PC-3 (cell line): ENCODE data around the gene TESK1. TPM values are rescaled to one million over a fixed set of nuclear protein-coding genes. Genes with fewer than 3 reads are reported as not detected.

Experiments used
- ATAC-seq: fragments of 200-7000 bp; cut with Tn5 transposase; 2 replicates; pipeline ENCODE4 v1.9.1; 2020; ENCODE audit warnings: mild to moderate bottlenecking, moderate library complexity
- BruUV-seq: library from RNA; stranded (reverse); fragments of 400-500 nt; replicated peaks from 2 replicates; lab custom pipeline; 2021; lab: Mats Ljungman, UMichigan
- CTCF ChIA-PET: fragments of 300-600 bp; sonication (Branson Sonifier 250); formaldehyde crosslinking; loops from one replicate; lab custom pipeline; 2022; ENCODE audit warnings: antibody characterized with exemption; lab: Charles Lee
- POLR2A ChIA-PET: fragments of 300-600 bp; sonication (Branson Sonifier 250); formaldehyde crosslinking; loops from one replicate; lab custom pipeline; 2022; ENCODE audit warnings: antibody characterized with exemption; ENCODE audit not compliant: unreplicated experiment; lab: Charles Lee
- DNase-seq: peaks from one replicate; pipeline ENCODE4 v3.0.0-alpha.2; 2015
- H2AFZ ChIP-seq: fragments of 300-600 bp; sonication (generic); 2 replicates; pipeline ENCODE4 v1.6.0; 2016; ENCODE audit warnings: antibody characterized with exemption, low read length
- H3F3A ChIP-seq: fragments of 300-600 bp; sonication (generic); one replicate; pipeline ENCODE4 v1.6.0; 2017; ENCODE audit warnings: antibody characterized with exemption, low read length, control low read depth, mild to moderate bottlenecking; ENCODE audit not compliant: unreplicated experiment
- H3K27ac ChIP-seq: fragments of 300-600 bp; sonication (generic); 2 replicates; pipeline ENCODE4 v1.5.1; 2016; ENCODE audit warnings: mild to moderate bottlenecking, low read length
- H3K27me3 ChIP-seq: fragments of 300-600 bp; sonication (generic); 2 replicates; pipeline ENCODE4 v1.6.1; 2016; ENCODE audit warnings: low read length, mixed read lengths
- H3K36me3 ChIP-seq: fragments of 300-600 bp; sonication (generic); 2 replicates; pipeline ENCODE4 v1.6.1; 2016; ENCODE audit warnings: low read depth, mixed run types, low read length, mixed read lengths
- H3K4me1 ChIP-seq: fragments of 300-600 bp; sonication (generic); 2 replicates; pipeline ENCODE4 v1.5.1; 2016; ENCODE audit warnings: low read length; ENCODE audit not compliant: insufficient read depth
- H3K4me2 ChIP-seq: fragments of 300-600 bp; sonication (generic); 2 replicates; pipeline ENCODE4 v1.6.0; 2016; ENCODE audit warnings: low read length
- H3K4me3 ChIP-seq: fragments of 300-600 bp; sonication (generic); 2 replicates; pipeline ENCODE4 v1.5.1; 2016; ENCODE audit warnings: mild to moderate bottlenecking, low read length, mixed read lengths
- H3K79me2 ChIP-seq: fragments of 300-600 bp; sonication (generic); 2 replicates; pipeline ENCODE4 v1.6.1; 2017; ENCODE audit warnings: low read length, mixed read lengths
- H3K9ac ChIP-seq: fragments of 300-600 bp; sonication (generic); 2 replicates; pipeline ENCODE4 v1.6.0; 2016; ENCODE audit warnings: mild to moderate bottlenecking, low read length
- H3K9me2 ChIP-seq: fragments of 300-600 bp; sonication (generic); replicated peaks from 2 replicates; pipeline ENCODE4 v1.6.1; 2016; ENCODE audit warnings: mixed run types, low read length, mixed read lengths
- H3K9me3 ChIP-seq: fragments of 300-600 bp; sonication (generic); 2 replicates; pipeline ENCODE4 v1.6.1; 2016; ENCODE audit warnings: low read length, mixed read lengths
- H4K20me1 ChIP-seq: fragments of 300-600 bp; sonication (generic); 2 replicates; pipeline ENCODE4 v1.6.1; 2016; ENCODE audit warnings: low read length, mixed read lengths
- CTCF ChIP-seq: fragments of 300-600 bp; sonication (generic); conservative IDR thresholded peaks from 2 replicates; pipeline ENCODE4 v1.5.1; 2017; ENCODE audit warnings: antibody characterized with exemption, low read depth, mild to moderate bottlenecking, low read length
- EZH2 ChIP-seq: fragments of 300-600 bp; sonication (generic); IDR thresholded peaks from one replicate; pipeline ENCODE4 v1.6.1; 2017; ENCODE audit warnings: antibody characterized with exemption, mild to moderate bottlenecking, low read length; ENCODE audit not compliant: unreplicated experiment
- EZH2phosphoT487 ChIP-seq: fragments of 300-600 bp; sonication (generic); IDR thresholded peaks from 2 replicates; pipeline ENCODE4 v1.6.1; 2018; ENCODE audit warnings: mild to moderate bottlenecking, antibody characterized with exemption, low read length, borderline replicate concordance
- intact Hi-C: fragments of 100-400 bp; cut with micrococcal nuclease; formaldehyde crosslinking; loops from 2 replicates; pipeline ENCODE4 v1.9.0; 2023
- total RNA-seq: library from RNA; depleted of rRNA; stranded (reverse); fragments of >200 nt; gene quantifications from 2 replicates; pipeline ENCODE4 v1.2.3, GENCODE V29; 2014

TESK1 gene
- total RNA-seq, 1 experiment from 2014 or later, result 11.2 TPM

- Histone ChIP-seq H4K20me1 (no peaks in the 10 kb centered on the region), H3K79me2 (no peaks in the 10 kb centered on the region), H3K36me3 (no peaks in the 10 kb centered on the region), H3K4me1 (no peaks in the 10 kb centered on the region), H3K27ac (no peak overlapping the region), H3K4me3 (no peak overlapping the region), H3K9me2 (no peaks in the 10 kb centered on the region), H3K9me3 (no peaks in the 10 kb centered on the region), H3K4me2 (no peak overlapping the region), H3K9ac (no peak overlapping the region), H3K27me3 (no peaks in the 10 kb centered on the region), H2AFZ (no peak overlapping the region), H3F3A (no peaks in the 10 kb centered on the region)
- no peak for DNase-seq
- intact Hi-C loops, result no loop called here
- POLR2A ChIA-PET, result no interaction called here
- no TSS peak for BruUV-seq
- CTCF ChIA-PET, result no interaction called here
- TF ChIP-seq CTCF (no peak), EZH2phosphoT487 (no peak), EZH2 (no peak)
- ATAC-seq, result no peak
Measured at GRCh38 chr9:35612843-35613242, 7.8 kb downstream of the TESK1 start.

GRCh38 chr9:35615981-35616680 is 11.1 kb downstream of the TESK1 start:
- no peak overlapping the region for H2AFZ ChIP-seq
- POLR2A ChIA-PET, result no interaction called here
- ATAC-seq, result no peak

GRCh38 chr9:35616681-35617459 is 11.8 kb downstream of the TESK1 start:
- ATAC-seq, result no peak
- H3K9ac ChIP-seq, result no peak overlapping the region
- no peaks in the 10 kb centered on the region for H3K9me3 ChIP-seq

More at GRCh38 chr9:35615981-35616680, 11.1 kb downstream of the TESK1 start:
- Histone ChIP-seq H3K27me3 (no peaks in the 10 kb centered on the region), H3K4me2 (no peak overlapping the region), H3K79me2 (no peaks in the 10 kb centered on the region), H3K27ac (no peak overlapping the region), H3K9me2 (no peaks in the 10 kb centered on the region), H3K4me3 (no peak overlapping the region), H3K36me3 (no peaks in the 10 kb centered on the region), H3K9me3 (no peaks in the 10 kb centered on the region), H3K9ac (no peak overlapping the region), H3K4me1 (no peaks in the 10 kb centered on the region), H3F3A (no peaks in the 10 kb centered on the region), H4K20me1 (no peaks in the 10 kb centered on the region)
- no peak for DNase-seq
- intact Hi-C loops, result no loop called here
- BruUV-seq, result no TSS peak
- TF ChIP-seq EZH2 (no peak), EZH2phosphoT487 (no peak)
- CTCF ChIA-PET, result no interaction called here

More at GRCh38 chr9:35616681-35617459, 11.8 kb downstream of the TESK1 start:
- no TSS peak for BruUV-seq
- TF ChIP-seq EZH2phosphoT487, result no peak
- no peak for TF ChIP-seq CTCF
- TF ChIP-seq EZH2, result no peak
- Histone ChIP-seq H4K20me1 (no peaks in the 10 kb centered on the region), H3K9me2 (no peaks in the 10 kb centered on the region), H3K27me3 (no peaks in the 10 kb centered on the region), H3K79me2 (no peaks in the 10 kb centered on the region), H2AFZ (no peak overlapping the region), H3K4me3 (no peak overlapping the region), H3K36me3 (no peaks in the 10 kb centered on the region), H3K27ac (no peak overlapping the region), H3F3A (no peaks in the 10 kb centered on the region), H3K4me1 (no peaks in the 10 kb centered on the region), H3K4me2 (no peak overlapping the region)
- intact Hi-C loops, result no loop called here
- no peak for DNase-seq
- ChIA-PET CTCF (no interaction called here), POLR2A (no interaction called here)
